Colonic mucosa (tissue), 4 donors: ENCODE data around the gene RYR2. TPM values are rescaled to one million over a fixed set of nuclear protein-coding genes. Genes with fewer than 3 reads are reported as not detected.

Source experiments
- DNase-seq: peaks from one replicate; pipeline ENCODE4 v3.0.0-alpha.2; 2020
- H3K27ac ChIP-seq: fragments of 200-600 bp; one replicate; pipeline ENCODE4 v1.8.0; 2021
- H3K27me3 ChIP-seq: fragments of 200-600 bp; one replicate; pipeline ENCODE4 v1.8.0; 2021
- H3K36me3 ChIP-seq: fragments of 200-600 bp; one replicate; pipeline ENCODE4 v1.8.0; 2021
- H3K4me1 ChIP-seq: fragments of 200-600 bp; one replicate; pipeline ENCODE4 v1.8.0; 2021; ENCODE audit warnings: mild to moderate bottlenecking
- H3K4me3 ChIP-seq: fragments of 200-600 bp; one replicate; pipeline ENCODE4 v1.8.0; 2021
- H3K9ac ChIP-seq, 2 donors: one replicate each; pipeline ENCODE4 v1.7.0; 2013; ENCODE audit warnings: control low read depth in 2 of 2, low read depth in 2 of 2, low read length in 2 of 2
- H3K9me3 ChIP-seq: fragments of 200-600 bp; one replicate; pipeline ENCODE4 v1.8.0; 2021
- CTCF ChIP-seq: fragments of 200-600 bp; IDR thresholded peaks from one replicate; pipeline ENCODE4 v1.8.0; 2022; ENCODE audit warnings: antibody characterized with exemption, mild to moderate bottlenecking
- intact Hi-C: fragments of 100-400 bp; cut with DNase I; formaldehyde crosslinking; loops from one replicate; pipeline ENCODE4 v1.14.1; 2022
- total RNA-seq, 2 donors: library from RNA; stranded (reverse); fragmentation: NEBNext Ultra II Directional in 1 of 2; extraction: Animal tissue kit (Norgen Biotek cat#: 25700) in 1 of 2; gene quantifications; one replicate each; pipeline ENCODE4 v1.2.1, GENCODE V29; 2021
- donor health status: healthy.
- donor health status: DM: no; HTN: no; CAD: no.
- donor health status: DM: no; HTN: no; CAD: no.

Gene RYR2
- total RNA-seq, 2 donors from 2014 or later: 0.15 to 0.56 TPM

- H3K27me3 ChIP-seq: no peaks in the 10 kb centered on the region
These were observed 737.4 kb downstream of the RYR2 start for GRCh38 chr1:237779356-237779755.

GRCh38 chr1:237786066-237786719, 744.2 kb downstream of the RYR2 start:
- Histone ChIP-seq H3K27ac (no peak overlapping the region), H3K36me3 (no peaks in the 10 kb centered on the region), H3K9ac (no peak overlapping the region), H3K27me3 (no peaks in the 10 kb centered on the region), H3K9me3 (no peaks in the 10 kb centered on the region), H3K4me3 (no peak overlapping the region), H3K4me1 (no peaks in the 10 kb centered on the region)
- intact Hi-C loops: no loop called here
- TF ChIP-seq CTCF: no peak
- DNase-seq: no peak

More at GRCh38 chr1:237779356-237779755, 737.4 kb downstream of the RYR2 start:
- DNase-seq: no peak
- no peak overlapping the region for H3K9ac ChIP-seq
- H3K27ac ChIP-seq: no peak overlapping the region
- intact Hi-C loops: no loop called here
- TF ChIP-seq CTCF: no peak
- no peaks in the 10 kb centered on the region for H3K36me3 ChIP-seq
- no peaks in the 10 kb centered on the region for H3K9me3 ChIP-seq
- no peak overlapping the region for H3K4me3 ChIP-seq
- H3K4me1 ChIP-seq: no peaks in the 10 kb centered on the region

- no peaks in the 10 kb centered on the region for H3K9me3 ChIP-seq
- no peak overlapping the region for H3K9ac ChIP-seq
- no peak overlapping the region for H3K27ac ChIP-seq
- H3K27me3 ChIP-seq: no peaks in the 10 kb centered on the region
- TF ChIP-seq CTCF: no peak
- H3K4me3 ChIP-seq: no peak overlapping the region
- intact Hi-C loops: no loop called here
- H3K36me3 ChIP-seq: no peaks in the 10 kb centered on the region
- no peak for DNase-seq
- H3K4me1 ChIP-seq: no peaks in the 10 kb centered on the region
These were observed 746.1 kb downstream of the RYR2 start for GRCh38 chr1:237788069-237788468.

- H3K4me3 ChIP-seq: no peak overlapping the region
- no peaks in the 10 kb centered on the region for H3K27me3 ChIP-seq
- H3K4me1 ChIP-seq: no peaks in the 10 kb centered on the region
- TF ChIP-seq CTCF: no peak
- no peak for DNase-seq
- no peaks in the 10 kb centered on the region for H3K9me3 ChIP-seq
- H3K27ac ChIP-seq: no peak overlapping the region
- no peaks in the 10 kb centered on the region for H3K36me3 ChIP-seq
- intact Hi-C loops: no loop called here
- H3K9ac ChIP-seq: no peak overlapping the region
These were observed 747.6 kb downstream of the RYR2 start for GRCh38 chr1:237789619-237790018.

- H3K9ac ChIP-seq: no peak overlapping the region
- no peak for DNase-seq
- H3K27ac ChIP-seq: no peak overlapping the region
- H3K9me3 ChIP-seq: no peaks in the 10 kb centered on the region
- no peaks in the 10 kb centered on the region for H3K4me1 ChIP-seq
- H3K36me3 ChIP-seq: no peaks in the 10 kb centered on the region
- TF ChIP-seq CTCF: no peak
- no peaks in the 10 kb centered on the region for H3K27me3 ChIP-seq
- intact Hi-C loops: no loop called here
- no peak overlapping the region for H3K4me3 ChIP-seq
These were observed 749.6 kb downstream of the RYR2 start for GRCh38 chr1:237791592-237791991.
